PC-9 (cell line): ENCODE data around the gene DLG4. TPM values are rescaled to one million over a fixed set of nuclear protein-coding genes. Genes with fewer than 3 reads are reported as not detected.

ENCODE experiments used
- BruUV-seq: library from RNA; stranded (reverse); fragments of 400-500 nt; replicated peaks from 2 replicates; lab custom pipeline; 2021; lab: Mats Ljungman, UMichigan
- CTCF ChIA-PET: fragments of 300-600 bp; sonication (Branson Sonifier 250); formaldehyde crosslinking; loops from one replicate; lab custom pipeline; 2022; ENCODE audit warnings: antibody characterized with exemption; lab: Charles Lee
- POLR2A ChIA-PET: fragments of 300-600 bp; sonication (Branson Sonifier 250); formaldehyde crosslinking; loops from one replicate; lab custom pipeline; 2022; ENCODE audit warnings: antibody characterized with exemption; ENCODE audit not compliant: unreplicated experiment; lab: Charles Lee
- DNase-seq, 2 experiments: peaks; one replicate each; pipeline versions ENCODE4 v3.0.0 to v3.0.0-alpha.2; 2015 to 2022; ENCODE audit warnings: mixed read lengths in 1 of 2
- H2AFZ ChIP-seq: fragments of 200-600 bp; sonication (generic); 2 replicates; pipeline ENCODE4 v1.8.1; 2017; ENCODE audit warnings: antibody characterized with exemption
- H3F3A ChIP-seq: fragments of 200-600 bp; sonication (generic); 2 replicates; pipeline ENCODE4 v1.8.1; 2017; ENCODE audit warnings: antibody characterized with exemption, mild to moderate bottlenecking, low read depth; ENCODE audit not compliant: insufficient read depth
- H3K27ac ChIP-seq: fragments of 200-600 bp; sonication (generic); 2 replicates; pipeline ENCODE4 v1.6.1; 2016; ENCODE audit warnings: mixed run types
- H3K27me3 ChIP-seq: fragments of 200-600 bp; sonication (generic); 2 replicates; pipeline ENCODE4 v1.6.1; 2016; ENCODE audit warnings: low read depth, mixed run types; ENCODE audit not compliant: insufficient read depth
- H3K36me3 ChIP-seq: fragments of 200-600 bp; sonication (generic); 2 replicates; pipeline ENCODE4 v1.6.1; 2016; ENCODE audit warnings: low read depth, mixed run types
- H3K4me1 ChIP-seq: fragments of 200-600 bp; sonication (generic); replicated peaks from 2 replicates; pipeline ENCODE4 v1.6.1; 2016; ENCODE audit warnings: mixed run types; ENCODE audit not compliant: insufficient read depth
- H3K4me2 ChIP-seq: fragments of 200-600 bp; sonication (generic); 2 replicates; pipeline ENCODE4 v1.6.1; 2017; ENCODE audit warnings: mixed run types
- H3K4me3 ChIP-seq: fragments of 200-600 bp; sonication (generic); 2 replicates; pipeline ENCODE4 v1.6.1; 2016; ENCODE audit warnings: mixed run types
- H3K79me2 ChIP-seq: fragments of 200-600 bp; sonication (generic); 2 replicates; pipeline ENCODE4 v1.6.1; 2017; ENCODE audit warnings: low read depth, mixed run types
- H3K9me2 ChIP-seq: fragments of 200-600 bp; sonication (generic); 2 replicates; pipeline ENCODE4 v1.8.1; 2017; ENCODE audit warnings: mild to moderate bottlenecking; ENCODE audit not compliant: insufficient read depth
- H3K9me3 ChIP-seq: fragments of 200-600 bp; sonication (generic); 2 replicates; pipeline ENCODE4 v1.8.1; 2016; ENCODE audit warnings: low read depth; ENCODE audit not compliant: insufficient read depth
- H4K20me1 ChIP-seq: fragments of 200-600 bp; sonication (generic); 2 replicates; pipeline ENCODE4 v1.8.1; 2017; ENCODE audit not compliant: insufficient read depth
- CTCF ChIP-seq: fragments of 200-600 bp; sonication (generic); conservative IDR thresholded peaks from 2 replicates; pipeline ENCODE4 v1.6.1; 2017; ENCODE audit warnings: mixed run types, antibody characterized with exemption, mild to moderate bottlenecking, moderate library complexity
- EZH2 ChIP-seq: fragments of 200-600 bp; sonication (generic); IDR thresholded peaks from 2 replicates; pipeline ENCODE4 v1.8.0; 2017; ENCODE audit warnings: antibody characterized with exemption, low read depth
- intact Hi-C: fragments of 100-400 bp; cut with micrococcal nuclease; formaldehyde crosslinking; loops from one replicate; pipeline ENCODE4 v1.10.0; 2022; ENCODE audit not compliant: unreplicated experiment
- microRNA-seq: library from miRNA; unstranded; fragments of <30 nt; microRNA quantifications from one replicate; pipeline ENCODE4 v1.2.0, GENCODE V29; 2021; ENCODE audit warnings: borderline number of aligned reads, borderline replicate concordance
- total RNA-seq: library from RNA; stranded (reverse); gene quantifications from 2 replicates; pipeline ENCODE4 v1.2.3, GENCODE V29; 2021

DLG4 gene
- total RNA-seq, 1 experiment from 2014 or later = 32.8 TPM

- H3K4me2 ChIP-seq = peak overlapping the region; percentile 33; the same call in 1 of the 2 replicates
- peaks cover 32% of the 10 kb centered on the region for H3K4me1 ChIP-seq
- no peak for DNase-seq
- H3K36me3 ChIP-seq = no peaks in the 10 kb centered on the region
- H3K27me3 ChIP-seq = no peaks in the 10 kb centered on the region
- intact Hi-C loops = loop anchor here (5.0 kb wide), 1 partner anchor 38 kb away; the partner anchor contains the start of gene ASGR1
- no TSS peak for BruUV-seq
- CTCF ChIA-PET = interaction anchor here (0.6 to 1.4 kb wide), 3 partner anchors 26 to 86 kb away, joined by 3 to 5 read pairs (median 5); no protein-coding TSS in a partner anchor
- no peaks in the 10 kb centered on the region for H3K79me2 ChIP-seq
- peaks cover 20% of the 10 kb centered on the region; the same call in 1 of the 2 replicates for H3F3A ChIP-seq
- TF ChIP-seq EZH2 = no peak
- TF ChIP-seq CTCF = no peak
- POLR2A ChIA-PET = interaction anchor here (0.6 kb wide), 1 partner anchor 93 kb away, joined by 3 read pairs; no protein-coding TSS in a partner anchor
- no peaks in the 10 kb centered on the region for H3K9me3 ChIP-seq
- H3K9me2 ChIP-seq = no peaks in the 10 kb centered on the region
- H2AFZ ChIP-seq = peak overlapping the region; percentile 66
- H4K20me1 ChIP-seq = no peaks in the 10 kb centered on the region
- no peak overlapping the region for H3K4me3 ChIP-seq
- H3K27ac ChIP-seq = no peak overlapping the region
Observed at GRCh38 chr17:7138800-7139381, 80.7 kb downstream of the DLG4 start.

- no peaks in the 10 kb centered on the region for H4K20me1 ChIP-seq
- no peak for DNase-seq
- peaks cover 26% of the 10 kb centered on the region for H3K4me1 ChIP-seq
- peaks cover 20% of the 10 kb centered on the region; the same call in 1 of the 2 replicates for H3F3A ChIP-seq
- H3K4me2 ChIP-seq = no peak overlapping the region
- no peaks in the 10 kb centered on the region for H3K79me2 ChIP-seq
- intact Hi-C loops = loop anchor here (5.0 kb wide), 1 partner anchor 40 kb away; the partner anchor contains the start of gene ASGR1
- no peaks in the 10 kb centered on the region for H3K27me3 ChIP-seq
- ChIA-PET POLR2A (no interaction called here), CTCF (interaction anchor here (0.6 to 1.8 kb wide), 6 partner anchors 28 to 245 kb away, joined by 3 to 7 read pairs (median 4); no protein-coding TSS in a partner anchor)
- no peak overlapping the region for H2AFZ ChIP-seq
- no peaks in the 10 kb centered on the region for H3K36me3 ChIP-seq
- H3K9me3 ChIP-seq = no peaks in the 10 kb centered on the region
- H3K27ac ChIP-seq = no peak overlapping the region
- H3K4me3 ChIP-seq = no peak overlapping the region
- TF ChIP-seq CTCF (no peak), EZH2 (no peak)
- BruUV-seq = no TSS peak
- H3K9me2 ChIP-seq = no peaks in the 10 kb centered on the region
Observed at GRCh38 chr17:7137171-7137943, 82.3 kb downstream of the DLG4 start.

Small RNAs within 50 kb of the gene (microRNA-seq; reads per million reads assigned to microRNA genes)
- 3,905 reads per million, percentile 86 among the genes with 10 or more reads in this experiment for gene MIR324

Other genes with a start within 250 kb of the DLG4 start
- gene ALOX12, start 223.8 kb downstream of the DLG4 start, total RNA-seq = not detected in 2 replicates
- 196 and 301 TPM in 2 replicates for gene RNASEK, start 207.2 kb downstream of the DLG4 start, total RNA-seq
- 0.28 and 0.48 TPM in 2 replicates for gene BCL6B, start 196.8 kb downstream of the DLG4 start, total RNA-seq
- gene SLC16A13, start 183.8 kb downstream of the DLG4 start, total RNA-seq = 33.4 and 40.6 TPM in 2 replicates
- gene SLC16A11, start 175.7 kb downstream of the DLG4 start, total RNA-seq = not detected in 2 replicates
- gene CLEC10A, start 139.6 kb downstream of the DLG4 start, total RNA-seq = not detected in 2 replicates
- not detected in 2 replicates for gene ASGR2, start 105.0 kb downstream of the DLG4 start, total RNA-seq
- 3.5 and 5.9 TPM in 2 replicates for gene ASGR1, start 40.5 kb downstream of the DLG4 start, total RNA-seq
- 531 and 604 TPM in 2 replicates for gene ACADVL, start 102 bp upstream of the DLG4 start, total RNA-seq
- 77.9 and 86.8 TPM in 2 replicates for gene DVL2, start 14.7 kb upstream of the DLG4 start, total RNA-seq
- 64.5 and 65.8 TPM in 2 replicates for gene PHF23, start 19.6 kb upstream of the DLG4 start, total RNA-seq
- 424 and 457 TPM in 2 replicates for gene GABARAP, start 22.6 kb upstream of the DLG4 start, total RNA-seq
- gene CTDNEP1, start 31.9 kb upstream of the DLG4 start, total RNA-seq = 173 and 203 TPM in 2 replicates
- gene ELP5, start 32.4 kb upstream of the DLG4 start, total RNA-seq = 31.8 and 45.1 TPM in 2 replicates
- 390 and 442 TPM in 2 replicates for gene CLDN7, start 42.6 kb upstream of the DLG4 start, total RNA-seq
- 1.5 and 1.6 TPM in 2 replicates for gene SLC2A4, start 61.9 kb upstream of the DLG4 start, total RNA-seq
- gene YBX2, start 74.8 kb upstream of the DLG4 start, total RNA-seq = 0.65 and 0.68 TPM in 2 replicates
- gene EIF5A, start 87.8 kb upstream of the DLG4 start, total RNA-seq = 806 and 1,298 TPM in 2 replicates
- 43.5 and 61.3 TPM in 2 replicates for gene GPS2, start 95.5 kb upstream of the DLG4 start, total RNA-seq
- 46.5 and 57.9 TPM in 2 replicates for gene NEURL4, start 109.5 kb upstream of the DLG4 start, total RNA-seq
- gene ACAP1, start 116.7 kb upstream of the DLG4 start, total RNA-seq = 10.9 and 28.5 TPM in 2 replicates
- gene KCTD11, start 132.3 kb upstream of the DLG4 start, total RNA-seq = 16.4 and 18.3 TPM in 2 replicates
- 0.45 and 0.50 TPM in 2 replicates for gene TMEM95, start 135.3 kb upstream of the DLG4 start, total RNA-seq
- 15.8 and 18.8 TPM in 2 replicates for gene TNK1, start 161.3 kb upstream of the DLG4 start, total RNA-seq
- gene PLSCR3, start 174.7 kb upstream of the DLG4 start, total RNA-seq = 53.0 and 64.5 TPM in 2 replicates
- gene TMEM256, start 184.3 kb upstream of the DLG4 start, total RNA-seq = 55.4 and 91.7 TPM in 2 replicates
- 86.3 and 98.8 TPM in 2 replicates for gene NLGN2, start 188.0 kb upstream of the DLG4 start, total RNA-seq
- 0.83 and 1.1 TPM in 2 replicates for gene SPEM1, start 200.5 kb upstream of the DLG4 start, total RNA-seq
- gene SPEM2, start 205.8 kb upstream of the DLG4 start, total RNA-seq = 0.50 TPM in 1 of 2 replicates, not detected in the other
- gene SPEM3, start 209.0 kb upstream of the DLG4 start, total RNA-seq = not detected in 2 replicates
- gene TMEM102, start 215.6 kb upstream of the DLG4 start, total RNA-seq = 17.0 and 20.7 TPM in 2 replicates
- 15.2 and 23.2 TPM in 2 replicates for gene FGF11, start 219.7 kb upstream of the DLG4 start, total RNA-seq
- 31.9 and 53.4 TPM in 2 replicates for gene CHRNB1, start 225.2 kb upstream of the DLG4 start, total RNA-seq